Measurements from ENCODE around the gene FCER1A.
"Not testable (repeated sequence)": the region's sequence is repeated elsewhere in the genome, so short reads cannot be mapped to it uniquely, and the experiment has no call there.

FCER1A gene

GRCh38 chr1:159349374-159349773 lies 47.2 kb downstream of the FCER1A start:
- H3K4me3 ChIP-seq (ENCODE audit: low read depth, low read length): not testable (repeated sequence)

- H3K4me3 ChIP-seq (ENCODE audit: low read depth, low read length): no peak overlapping the region
Observed at GRCh38 chr1:159352436-159352835, 50.3 kb downstream of the FCER1A start.

Measured in iPS-11a (cell line).